SK-N-SH (cell line): Measurements from ENCODE around the gene DNAH6. TPM values are rescaled to one million over a fixed set of nuclear protein-coding genes. Genes with fewer than 3 reads are reported as not detected.

Experiments used
- CTCF ChIA-PET: fragments of 300-600, 350-600 bp; formaldehyde crosslinking; extraction: SDS; loops from one replicate; lab custom pipeline; 2021; lab: Yijun Ruan, JAX
- POLR2A ChIA-PET: fragments of 350-600 bp; sonication (Branson Sonifier 250); formaldehyde crosslinking; extraction: SDS; loops from one replicate; lab custom pipeline; 2020; ENCODE audit warnings: antibody characterized with exemption, inconsistent platforms; lab: Yijun Ruan, JAX
- DNase-seq: peaks from one replicate; pipeline ENCODE4 v3.0.0; 2012
- H2AFZ ChIP-seq: fragments of 200-600 bp; sonication (generic); 2 replicates; pipeline ENCODE4 v1.8.1; 2016; ENCODE audit warnings: antibody characterized with exemption, mild to moderate bottlenecking, low read depth
- H3F3A ChIP-seq: fragments of 200-600 bp; sonication (generic); replicated peaks from 2 replicates; pipeline ENCODE3; 2016; ENCODE audit warnings: antibody characterized with exemption, mild to moderate bottlenecking; ENCODE audit not compliant: insufficient read depth
- H3K27ac ChIP-seq, 2 experiments: fragments of 200-500 bp in 1 of 2; fragments of 200-600 bp in 1 of 2; sonication (Bioruptor generic) in 1 of 2; sonication (generic), shearing (Covaris generic) in 1 of 2; 2 replicates each; pipeline versions ENCODE4 v1.5.1 to v1.6.1; 2014 to 2016; ENCODE audit warnings: low read depth in 2 of 2, inconsistent platforms in 1 of 2, low read length in 1 of 2, mild to moderate bottlenecking in 1 of 2, mixed read lengths in 1 of 2
- H3K27me3 ChIP-seq: fragments of 200-600 bp; sonication (generic), shearing (Covaris generic); 2 replicates; pipeline ENCODE4 v1.6.1; 2016; ENCODE audit warnings: mixed run types; ENCODE audit not compliant: insufficient read depth
- H3K36me3 ChIP-seq, 2 experiments: fragments of 200-500 bp in 1 of 2; fragments of 200-600 bp in 1 of 2; sonication (Bioruptor generic) in 1 of 2; sonication (generic) in 1 of 2; replicated peaks in 1 of 2; 2 replicates each; pipeline versions ENCODE3 to v1.5.1; 2014 to 2016; ENCODE audit warnings: low read length in 1 of 2, mild to moderate bottlenecking in 1 of 2; ENCODE audit not compliant: insufficient read depth in 2 of 2, control insufficient read depth in 1 of 2
- H3K4me1 ChIP-seq, 2 experiments: fragments of 200-500 bp in 1 of 2; fragments of 200-600 bp in 1 of 2; sonication (Bioruptor generic) in 1 of 2; sonication (generic), shearing (Covaris generic) in 1 of 2; 2 replicates each; pipeline versions ENCODE4 v1.5.1 to v1.6.1; 2014 to 2016; ENCODE audit warnings: low read depth in 1 of 2, low read length in 1 of 2, mixed run types in 1 of 2; ENCODE audit not compliant: insufficient read depth in 2 of 2, control insufficient read depth in 1 of 2
- H3K4me2 ChIP-seq: fragments of 200-600 bp; sonication (generic), shearing (Covaris generic); 2 replicates; pipeline ENCODE4 v1.6.1; 2017; ENCODE audit warnings: mixed run types
- H3K4me3 ChIP-seq, 2 experiments: fragments of 200-500 bp in 1 of 2; fragments of 200-600 bp in 1 of 2; sonication (Bioruptor generic) in 1 of 2; sonication (generic), shearing (Covaris generic) in 1 of 2; 2 replicates each; pipeline versions ENCODE4 v1.5.1 to v1.8.1; 2014 to 2016; ENCODE audit warnings: low read depth in 2 of 2, inconsistent platforms in 1 of 2, low read length in 1 of 2, mild to moderate bottlenecking in 1 of 2, mixed read lengths in 1 of 2, moderate library complexity in 1 of 2
- H3K79me2 ChIP-seq: fragments of 200-600 bp; sonication (generic); 2 replicates; pipeline ENCODE4 v1.8.1; 2017; ENCODE audit warnings: mild to moderate bottlenecking; ENCODE audit not compliant: insufficient read depth
- H3K9ac ChIP-seq: fragments of 200-600 bp; sonication (generic); 2 replicates; pipeline ENCODE4 v1.6.1; 2017; ENCODE audit warnings: mixed run types
- H3K9me2 ChIP-seq: fragments of 200-600 bp; sonication (generic); 2 replicates; pipeline ENCODE4 v1.6.1; 2017; ENCODE audit warnings: mixed run types
- H3K9me3 ChIP-seq: fragments of 200-600 bp; sonication (generic); 2 replicates; pipeline ENCODE4 v1.6.1; 2017; ENCODE audit warnings: mixed run types, mild to moderate bottlenecking, moderate library complexity
- H4K20me1 ChIP-seq: fragments of 200-600 bp; sonication (generic); 2 replicates; pipeline ENCODE4 v1.6.1; 2017; ENCODE audit warnings: mild to moderate bottlenecking, mixed run types; ENCODE audit not compliant: insufficient read depth
- CHD2 ChIP-seq: fragments of 150-350 bp; IDR thresholded peaks from 2 replicates; pipeline ENCODE4 v1.6.1; 2018; ENCODE audit warnings: low read length; ENCODE audit not compliant: partially characterized antibody
- CTCF ChIP-seq: fragments of 200-600 bp; sonication (generic); IDR thresholded peaks from 2 replicates; pipeline ENCODE4 v1.6.1; 2017; ENCODE audit warnings: antibody characterized with exemption, mild to moderate bottlenecking, moderate library complexity
- EP300 ChIP-seq, 2 experiments: IDR thresholded peaks; 2 replicates each; pipeline versions ENCODE4 v1.4.0 to v1.6.1; 2012; ENCODE audit warnings: borderline replicate concordance in 1 of 2, low read depth in 1 of 2, low read length in 1 of 2
- EZH2phosphoT487 ChIP-seq: fragments of 200-600 bp; sonication (generic); IDR thresholded peaks from 2 replicates; pipeline ENCODE4 v1.6.1; 2017; ENCODE audit warnings: low read depth, mixed run types, mild to moderate bottlenecking, antibody characterized with exemption, moderate library complexity, borderline replicate concordance
- FOXJ3 ChIP-seq: sonication (generic); formaldehyde crosslinking; IDR thresholded peaks from 2 replicates; pipeline ENCODE4 v1.5.1; 2020; ENCODE audit warnings: mild to moderate bottlenecking, missing genetic modification reagents
- FOXM1 ChIP-seq: IDR thresholded peaks from 2 replicates; pipeline ENCODE4 v1.4.0; 2012; ENCODE audit warnings: low read depth, mild to moderate bottlenecking
- GABPA ChIP-seq: IDR thresholded peaks from 2 replicates; pipeline ENCODE4 v1.4.0; 2012; ENCODE audit warnings: low read depth, mild to moderate bottlenecking
- GATA2 ChIP-seq: sonication (generic); formaldehyde crosslinking; IDR thresholded peaks from 2 replicates; pipeline ENCODE4 v1.5.0; 2020; ENCODE audit warnings: mild to moderate bottlenecking, missing genetic modification reagents
- JUND ChIP-seq: IDR thresholded peaks from 2 replicates; pipeline ENCODE4 v1.4.0; 2012
- MAX ChIP-seq: IDR thresholded peaks from 2 replicates; pipeline ENCODE4 v1.4.0; 2012; ENCODE audit warnings: low read depth
- MEF2A ChIP-seq: IDR thresholded peaks from 2 replicates; pipeline ENCODE4 v1.4.0; 2012; ENCODE audit warnings: low read depth, borderline replicate concordance
- NFIC ChIP-seq: IDR thresholded peaks from 2 replicates; pipeline ENCODE4 v1.4.0; 2012; ENCODE audit warnings: borderline replicate concordance
- NRF1 ChIP-seq: IDR thresholded peaks from 2 replicates; pipeline ENCODE4 v1.6.1; 2012; ENCODE audit warnings: low read depth, mild to moderate bottlenecking, low read length
- POLR2AphosphoS5 ChIP-seq: IDR thresholded peaks from 2 replicates; pipeline ENCODE4 v1.6.1; 2012; ENCODE audit warnings: low read depth, low read length
- RCOR1 ChIP-seq: fragments of 150-350 bp; IDR thresholded peaks from 2 replicates; pipeline ENCODE4 v1.6.1; 2017; ENCODE audit warnings: antibody characterized with exemption, low read length
- REST ChIP-seq: IDR thresholded peaks from 2 replicates; pipeline ENCODE4 v1.6.1; 2012; ENCODE audit warnings: mild to moderate bottlenecking, low read depth, low read length, moderate library complexity
- RFX5 ChIP-seq: IDR thresholded peaks from 2 replicates; pipeline ENCODE4 v1.6.1; 2012; ENCODE audit warnings: mild to moderate bottlenecking, improper control_type of control experiment, low read length
- SIN3A ChIP-seq: IDR thresholded peaks from 2 replicates; pipeline ENCODE4 v1.6.1; 2012; ENCODE audit warnings: low read depth, mild to moderate bottlenecking, low read length, moderate library complexity, borderline replicate concordance
- YY1 ChIP-seq: IDR thresholded peaks from 2 replicates; pipeline ENCODE4 v1.4.0; 2012; ENCODE audit warnings: low read depth, mild to moderate bottlenecking
- WGBS: methylation state at CpG from one replicate; pipeline ENCODE4 v1.1.6; 2017; ENCODE audit warnings: low lambda C conversion rate; 5-methylcytosine and 5-hydroxymethylcytosine counted together
- polyA plus RNA-seq, 3 experiments: library from polyadenylated mRNA; depleted of rRNA; stranded (reverse); fragments of >200 nt; gene quantifications; 2 replicates each; pipeline ENCODE4 v1.2.3, GENCODE V29; 2012

DNAH6 gene
- polyA plus RNA-seq, 1 of the 3 experiments (the other 2 are of a cell fraction), result 0.03 TPM

GRCh38 chr2:84797271-84797670 is 281.0 kb downstream of the DNAH6 start (continued):
- TF ChIP-seq RCOR1 (no peak), FOXJ3 (CRISPR knock-in tag) (no peak), SIN3A (no peak), EP300 (IDR thresholded peaks at IDR 0.05; ENCODE audit: borderline replicate concordance in 1 of 2, low read depth in 1 of 2, low read length in 1 of 2) (no peak), YY1 (no peak)

GRCh38 chr2:84799772-84800171 is 283.5 kb downstream of the DNAH6 start:
- TF ChIP-seq JUND (no peak), FOXM1 (no peak), FOXJ3 (CRISPR knock-in tag) (no peak), NRF1 (no peak), GABPA (no peak), CTCF (no peak), POLR2AphosphoS5 (no peak), NFIC (no peak), GATA2 (CRISPR knock-in tag) (no peak), EP300 (IDR thresholded peaks at IDR 0.05; ENCODE audit: borderline replicate concordance in 1 of 2, low read depth in 1 of 2, low read length in 1 of 2) (no peak), CHD2 (no peak), MEF2A (no peak), REST (no peak), YY1 (no peak), EZH2phosphoT487 (no peak), RFX5 (no peak), MAX (no peak)
- TF ChIP-seq, all 33 proteins: peak for 0
- H3K4me3 ChIP-seq, result no peak overlapping the region
- H2AFZ ChIP-seq, result no peak overlapping the region
- POLR2A ChIA-PET, result no interaction called here
- H3K27ac ChIP-seq, result no peak overlapping the region
- 45% methylated on average over 1 of the region's 1 CpG for whole genome bisulfite sequencing
- no peaks in the 10 kb centered on the region for H3K79me2 ChIP-seq
- H3K4me2 ChIP-seq, result no peak overlapping the region
- CTCF ChIA-PET, result no interaction called here
- no peaks in the 10 kb centered on the region for H4K20me1 ChIP-seq
- no peaks in the 10 kb centered on the region for H3K9me3 ChIP-seq
- no peaks in the 10 kb centered on the region for H3F3A ChIP-seq
- no peaks in the 10 kb centered on the region for H3K4me1 ChIP-seq
- no peaks in the 10 kb centered on the region for H3K9me2 ChIP-seq
- no peaks in the 10 kb centered on the region; the same call in 1 of the 2 replicates for H3K27me3 ChIP-seq
- no peak for DNase-seq
- no peaks in the 10 kb centered on the region for H3K36me3 ChIP-seq
- no peak overlapping the region for H3K9ac ChIP-seq
